ENCODE data around the gene LRIT2. TPM values are rescaled to one million over a fixed set of nuclear protein-coding genes. Genes with fewer than 3 reads are reported as not detected.

LRIT2 gene
- total and polyA plus RNA-seq, 9 of the 15 experiments (the other 6 are each of a cell fraction or from before 2014, with no cell fraction given) = not detected

DNA sequence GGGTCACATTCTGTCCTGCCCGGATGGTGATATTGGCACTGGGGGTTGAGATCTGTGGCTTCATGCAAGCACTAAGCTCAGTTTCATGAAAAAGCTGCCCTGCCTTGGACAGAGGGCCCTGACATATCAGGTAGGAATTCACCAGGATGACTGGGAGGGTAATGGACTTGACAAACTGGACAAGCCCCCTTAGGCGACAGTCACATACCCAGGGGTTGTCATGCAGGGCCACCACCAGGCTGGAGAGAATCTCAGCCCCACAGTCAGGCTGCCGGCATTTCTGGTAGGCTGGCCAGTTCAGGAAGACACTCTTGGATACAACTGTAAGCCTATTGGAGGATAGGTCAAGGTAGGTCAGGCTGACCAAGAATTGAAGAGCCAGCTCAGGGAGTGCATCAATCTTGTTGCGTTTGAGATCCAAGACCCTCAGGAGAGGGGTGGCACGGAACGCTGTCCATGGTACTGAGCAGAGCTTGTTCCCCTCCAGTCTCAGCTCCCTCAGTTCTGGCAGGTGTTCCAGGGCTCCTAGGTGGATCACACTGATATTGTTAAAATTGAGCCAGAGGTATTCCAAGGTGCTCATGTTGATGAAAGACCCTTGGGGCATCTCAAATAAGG lies 824 bp downstream of the LRIT2 start (continued):
- TF ChIP-seq, protein P1, sequence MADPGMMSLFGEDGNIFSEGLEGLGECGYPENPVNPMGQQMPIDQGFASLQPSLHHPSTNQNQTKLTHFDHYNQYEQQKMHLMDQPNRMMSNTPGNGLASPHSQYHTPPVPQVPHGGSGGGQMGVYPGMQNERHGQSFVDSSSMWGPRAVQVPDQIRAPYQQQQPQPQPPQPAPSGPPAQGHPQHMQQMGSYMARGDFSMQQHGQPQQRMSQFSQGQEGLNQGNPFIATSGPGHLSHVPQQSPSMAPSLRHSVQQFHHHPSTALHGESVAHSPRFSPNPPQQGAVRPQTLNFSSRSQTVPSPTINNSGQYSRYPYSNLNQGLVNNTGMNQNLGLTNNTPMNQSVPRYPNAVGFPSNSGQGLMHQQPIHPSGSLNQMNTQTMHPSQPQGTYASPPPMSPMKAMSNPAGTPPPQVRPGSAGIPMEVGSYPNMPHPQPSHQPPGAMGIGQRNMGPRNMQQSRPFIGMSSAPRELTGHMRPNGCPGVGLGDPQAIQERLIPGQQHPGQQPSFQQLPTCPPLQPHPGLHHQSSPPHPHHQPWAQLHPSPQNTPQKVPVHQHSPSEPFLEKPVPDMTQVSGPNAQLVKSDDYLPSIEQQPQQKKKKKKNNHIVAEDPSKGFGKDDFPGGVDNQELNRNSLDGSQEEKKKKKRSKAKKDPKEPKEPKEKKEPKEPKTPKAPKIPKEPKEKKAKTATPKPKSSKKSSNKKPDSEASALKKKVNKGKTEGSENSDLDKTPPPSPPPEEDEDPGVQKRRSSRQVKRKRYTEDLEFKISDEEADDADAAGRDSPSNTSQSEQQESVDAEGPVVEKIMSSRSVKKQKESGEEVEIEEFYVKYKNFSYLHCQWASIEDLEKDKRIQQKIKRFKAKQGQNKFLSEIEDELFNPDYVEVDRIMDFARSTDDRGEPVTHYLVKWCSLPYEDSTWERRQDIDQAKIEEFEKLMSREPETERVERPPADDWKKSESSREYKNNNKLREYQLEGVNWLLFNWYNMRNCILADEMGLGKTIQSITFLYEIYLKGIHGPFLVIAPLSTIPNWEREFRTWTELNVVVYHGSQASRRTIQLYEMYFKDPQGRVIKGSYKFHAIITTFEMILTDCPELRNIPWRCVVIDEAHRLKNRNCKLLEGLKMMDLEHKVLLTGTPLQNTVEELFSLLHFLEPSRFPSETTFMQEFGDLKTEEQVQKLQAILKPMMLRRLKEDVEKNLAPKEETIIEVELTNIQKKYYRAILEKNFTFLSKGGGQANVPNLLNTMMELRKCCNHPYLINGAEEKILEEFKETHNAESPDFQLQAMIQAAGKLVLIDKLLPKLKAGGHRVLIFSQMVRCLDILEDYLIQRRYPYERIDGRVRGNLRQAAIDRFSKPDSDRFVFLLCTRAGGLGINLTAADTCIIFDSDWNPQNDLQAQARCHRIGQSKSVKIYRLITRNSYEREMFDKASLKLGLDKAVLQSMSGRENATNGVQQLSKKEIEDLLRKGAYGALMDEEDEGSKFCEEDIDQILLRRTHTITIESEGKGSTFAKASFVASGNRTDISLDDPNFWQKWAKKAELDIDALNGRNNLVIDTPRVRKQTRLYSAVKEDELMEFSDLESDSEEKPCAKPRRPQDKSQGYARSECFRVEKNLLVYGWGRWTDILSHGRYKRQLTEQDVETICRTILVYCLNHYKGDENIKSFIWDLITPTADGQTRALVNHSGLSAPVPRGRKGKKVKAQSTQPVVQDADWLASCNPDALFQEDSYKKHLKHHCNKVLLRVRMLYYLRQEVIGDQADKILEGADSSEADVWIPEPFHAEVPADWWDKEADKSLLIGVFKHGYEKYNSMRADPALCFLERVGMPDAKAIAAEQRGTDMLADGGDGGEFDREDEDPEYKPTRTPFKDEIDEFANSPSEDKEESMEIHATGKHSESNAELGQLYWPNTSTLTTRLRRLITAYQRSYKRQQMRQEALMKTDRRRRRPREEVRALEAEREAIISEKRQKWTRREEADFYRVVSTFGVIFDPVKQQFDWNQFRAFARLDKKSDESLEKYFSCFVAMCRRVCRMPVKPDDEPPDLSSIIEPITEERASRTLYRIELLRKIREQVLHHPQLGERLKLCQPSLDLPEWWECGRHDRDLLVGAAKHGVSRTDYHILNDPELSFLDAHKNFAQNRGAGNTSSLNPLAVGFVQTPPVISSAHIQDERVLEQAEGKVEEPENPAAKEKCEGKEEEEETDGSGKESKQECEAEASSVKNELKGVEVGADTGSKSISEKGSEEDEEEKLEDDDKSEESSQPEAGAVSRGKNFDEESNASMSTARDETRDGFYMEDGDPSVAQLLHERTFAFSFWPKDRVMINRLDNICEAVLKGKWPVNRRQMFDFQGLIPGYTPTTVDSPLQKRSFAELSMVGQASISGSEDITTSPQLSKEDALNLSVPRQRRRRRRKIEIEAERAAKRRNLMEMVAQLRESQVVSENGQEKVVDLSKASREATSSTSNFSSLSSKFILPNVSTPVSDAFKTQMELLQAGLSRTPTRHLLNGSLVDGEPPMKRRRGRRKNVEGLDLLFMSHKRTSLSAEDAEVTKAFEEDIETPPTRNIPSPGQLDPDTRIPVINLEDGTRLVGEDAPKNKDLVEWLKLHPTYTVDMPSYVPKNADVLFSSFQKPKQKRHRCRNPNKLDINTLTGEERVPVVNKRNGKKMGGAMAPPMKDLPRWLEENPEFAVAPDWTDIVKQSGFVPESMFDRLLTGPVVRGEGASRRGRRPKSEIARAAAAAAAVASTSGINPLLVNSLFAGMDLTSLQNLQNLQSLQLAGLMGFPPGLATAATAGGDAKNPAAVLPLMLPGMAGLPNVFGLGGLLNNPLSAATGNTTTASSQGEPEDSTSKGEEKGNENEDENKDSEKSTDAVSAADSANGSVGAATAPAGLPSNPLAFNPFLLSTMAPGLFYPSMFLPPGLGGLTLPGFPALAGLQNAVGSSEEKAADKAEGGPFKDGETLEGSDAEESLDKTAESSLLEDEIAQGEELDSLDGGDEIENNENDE (IDR thresholded peaks at IDR 0.05; ENCODE audit: low read depth, low read length) = no peak
- peak; percentile 93 for TF ChIP-seq EHMT2 (IDR thresholded peaks at IDR 0.05)
- TF ChIP-seq ATF7 (IDR thresholded peaks at IDR 0.05) = no peak
- TF ChIP-seq ATF2 (CRISPR knock-in tag; IDR thresholded peaks at IDR 0.05) = no peak
- TF ChIP-seq E2F4 (CRISPR knock-in tag; IDR thresholded peaks at IDR 0.05; ENCODE audit: low read depth) = no peak
- no peak for TF ChIP-seq PHB (CRISPR knock-in tag; IDR thresholded peaks at IDR 0.05)
- TF ChIP-seq ZNF644 (tag; IDR thresholded peaks at IDR 0.05; ENCODE audit: low read depth) = no peak
- no peak for TF ChIP-seq ZBTB49 (CRISPR knock-in tag; IDR thresholded peaks at IDR 0.05; ENCODE audit: borderline replicate concordance)

Measured in K562 (cell line).